Keratinocyte (primary cell): ENCODE data around the gene DACT1.

Experiments
- CTCF ChIP-seq, 3 experiments: IDR thresholded peaks in 1 of 3; conservative IDR thresholded peaks in 1 of 3; optimal IDR thresholded peaks in 1 of 3; 2 replicates in 2 of 3; 3 replicates in 1 of 3; pipeline versions ENCODE3 to v1.5.1; 2011; ENCODE audit warnings: low read length in 3 of 3, mild to moderate bottlenecking in 3 of 3, moderate library complexity in 2 of 3, control low read depth in 1 of 3, inconsistent platforms in 1 of 3; ENCODE audit not compliant: insufficient read depth in 2 of 3; ENCODE audit errors: extremely low read depth in 1 of 3
- EZH2 ChIP-seq: IDR thresholded peaks from one replicate; pipeline ENCODE4 v1.6.1; 2012; ENCODE audit warnings: inconsistent platforms, mild to moderate bottlenecking, low read length, moderate library complexity

GRCh38 chr14:58633831-58634230 is 3.9 kb upstream of the DACT1 start:
- TF ChIP-seq EZH2 (no peak), CTCF (optimal IDR thresholded peaks at IDR 0.05 in 1 of 3, IDR thresholded peaks at IDR 0.05 in 1 of 3, conservative IDR thresholded peaks at IDR 0.05 in 1 of 3; ENCODE audit: extremely low read depth in 1 of 3, insufficient read depth in 2 of 3, low read length in 3 of 3) (no peak)
